ENCODE measurements around the gene PIH1D1. TPM values are rescaled to one million over a fixed set of nuclear protein-coding genes. Genes with fewer than 3 reads are reported as not detected.

The PIH1D1 gene
- total and polyA plus RNA-seq, 2 of the 8 experiments (the other 6 are each of a cell fraction or from before 2014, with no cell fraction given): 146 to 195 TPM

DNA sequence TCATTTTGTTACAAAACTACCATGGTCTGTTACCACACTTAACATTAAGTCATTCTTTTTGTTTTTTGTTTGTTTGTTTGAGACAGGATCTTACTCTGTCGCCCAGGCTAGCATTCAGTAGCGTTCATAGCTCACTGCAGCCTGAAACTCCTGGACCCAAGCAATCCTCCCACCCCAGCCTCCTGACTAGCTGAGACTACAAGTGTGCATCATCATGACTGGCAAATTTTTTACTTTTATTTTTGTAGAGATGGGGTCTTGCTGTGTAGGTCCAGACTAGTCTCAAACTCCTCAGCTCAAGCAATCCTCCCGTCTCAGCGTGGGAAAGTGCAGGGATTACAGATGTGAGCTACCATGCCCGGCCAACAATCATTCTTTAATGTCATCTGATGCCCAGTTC lies 4.7 kb upstream of the PIH1D1 start:
- TF ChIP-seq KDM1A (IDR thresholded peaks at IDR 0.05; ENCODE audit: borderline replicate concordance, low read length): no peak
- no peak for TF ChIP-seq POLR2AphosphoS5 (IDR thresholded peaks at IDR 0.05; ENCODE audit: low read depth, low read length)
- no peak for TF ChIP-seq NANOG (IDR thresholded peaks at IDR 0.05; ENCODE audit: insufficient read depth, low read depth, low read length, poor library complexity, severe bottlenecking)
- no peak for TF ChIP-seq CEBPB (IDR thresholded peaks at IDR 0.05; ENCODE audit: low read depth, low read length)
- H3K23me2 ChIP-seq (ENCODE audit: low read depth, low read length): peaks cover 4% of the 10 kb centered on the region
- no peaks in the 10 kb centered on the region; a peak in 1 of 7 replicates for H3K4me1 ChIP-seq (replicated peaks in 1 of 4; ENCODE audit: control insufficient read depth in 3 of 4, insufficient read depth in 4 of 4, low read length in 3 of 4)
- no peak overlapping the region for H3K14ac ChIP-seq (ENCODE audit: insufficient read length)
- no peak overlapping the region for H3K56ac ChIP-seq (replicated peaks; ENCODE audit: insufficient read length, low read depth, low read length)
- no peak overlapping the region for H2BK20ac ChIP-seq (ENCODE audit: low read length)
- CTCF ChIA-PET (ENCODE audit: partially characterized antibody): interaction anchor here (0.6 to 2.4 kb wide), 4 partner anchors 12 to 666 kb away, joined by 3 to 9 read pairs (median 3); partner anchors contain the start of gene FLT3LG
- H2BK5ac ChIP-seq (ENCODE audit: low read depth, low read length): no peak overlapping the region
- peaks cover 0 to 10% (median 0%) of the 10 kb centered on the region in 4 experiments; a peak in 3 of 8 replicates for H3K36me3 ChIP-seq (ENCODE audit: control insufficient read depth in 2 of 4, insufficient read depth in 4 of 4, low read length in 3 of 4)
- WGBS, 2 experiments (ENCODE audit: extremely low coverage in 1 of 2, insufficient coverage in 1 of 2, insufficient read length in 1 of 2, insufficient replicate concordance in 2 of 2, low coverage in 1 of 2, low lambda C conversion rate in 2 of 2, missing lambda C conversion rate in 1 of 2): 95% methylated on average over 5 of the region's 5 CpGs; no CpG with 5 or more reads in 1 of the 2 experiments
- H3K27ac ChIP-seq (ENCODE audit: low read depth, low read length): no peak overlapping the region
- no peak overlapping the region for H2AK5ac ChIP-seq (ENCODE audit: low read depth, low read length)
- H3K27me3 ChIP-seq (replicated peaks in 1 of 4; ENCODE audit: control insufficient read depth in 3 of 4, extremely low read depth in 1 of 4, insufficient read depth in 3 of 4, low read length in 3 of 4): no peaks in the 10 kb centered on the region
- no peak overlapping the region for H4K5ac ChIP-seq (ENCODE audit: insufficient read length, low read depth, low read length)
- no peak for FAIRE-seq
- H3K4me3 ChIP-seq (ENCODE audit: extremely low read depth in 1 of 4, insufficient read depth in 2 of 4, low read depth in 3 of 4, low read length in 4 of 4): no peak overlapping the region
- no peak overlapping the region for H3K18ac ChIP-seq (ENCODE audit: extremely low read depth, low read length)
- no peak overlapping the region for H2AFZ ChIP-seq (ENCODE audit: low read length)
- no peaks in the 10 kb centered on the region for H3K9me3 ChIP-seq (ENCODE audit: insufficient read depth in 2 of 2, low read depth in 1 of 2, low read length in 1 of 2)
- no peak overlapping the region for H3K4me2 ChIP-seq (ENCODE audit: insufficient read depth in 1 of 2, low read depth in 2 of 2, low read length in 2 of 2)
- H3K79me1 ChIP-seq (ENCODE audit: low read depth, low read length): no peaks in the 10 kb centered on the region; the same call in 1 of the 2 replicates
- peaks cover 0 to 12% of the 10 kb centered on the region in 2 experiments; a peak in 1 of 4 replicates for H3K79me2 ChIP-seq (ENCODE audit: control insufficient read depth in 1 of 2, insufficient read depth in 2 of 2, low read length in 2 of 2)
- H2BK12ac ChIP-seq (ENCODE audit: low read depth, low read length): no peak overlapping the region
- no peak for DNase-seq (ENCODE audit: low read depth in 1 of 2, low spot score in 2 of 2)
- no peak overlapping the region for H2BK15ac ChIP-seq (ENCODE audit: low read length)
- no peak overlapping the region for H4K8ac ChIP-seq (ENCODE audit: extremely low read depth, insufficient read depth, low read length)
- no peak overlapping the region for H2BK120ac ChIP-seq (replicated peaks; ENCODE audit: low read depth, low read length)
- no peak overlapping the region for H3K4ac ChIP-seq (replicated peaks; ENCODE audit: insufficient read length, low read depth, low read length)
- POLR2A ChIA-PET (ENCODE audit: partially characterized antibody): interaction anchor here (0.8 to 1.9 kb wide), 5 partner anchors 13 to 105 kb away, joined by 3 to 5 read pairs (median 5); no protein-coding TSS in a partner anchor
- no peak overlapping the region for H3K23ac ChIP-seq (ENCODE audit: insufficient read length)
- H4K20me1 ChIP-seq (replicated peaks in 1 of 2; ENCODE audit: control insufficient read depth in 1 of 2, insufficient read depth in 2 of 2, low read length in 2 of 2): no peaks in the 10 kb centered on the region
- no peak overlapping the region for H4K91ac ChIP-seq (replicated peaks; ENCODE audit: insufficient read length, low read length)
- no peak overlapping the region for H3K9ac ChIP-seq (replicated peaks in 1 of 4; ENCODE audit: extremely low read depth in 1 of 4, low read depth in 3 of 4, low read length in 3 of 4)

Measured in H1 (cell line).